SK-N-SH (cell line): Measurements from ENCODE around the gene TOMM70.

Experiments
- CHD2 ChIP-seq: fragments of 150-350 bp; IDR thresholded peaks from 2 replicates; pipeline ENCODE4 v1.6.1; 2018; ENCODE audit warnings: low read length; ENCODE audit not compliant: partially characterized antibody
- EP300 ChIP-seq, 2 experiments: IDR thresholded peaks; 2 replicates each; pipeline versions ENCODE4 v1.4.0 to v1.6.1; 2012; ENCODE audit warnings: borderline replicate concordance in 1 of 2, low read depth in 1 of 2, low read length in 1 of 2
- EZH2phosphoT487 ChIP-seq: fragments of 200-600 bp; sonication (generic); IDR thresholded peaks from 2 replicates; pipeline ENCODE4 v1.6.1; 2017; ENCODE audit warnings: low read depth, mixed run types, mild to moderate bottlenecking, antibody characterized with exemption, moderate library complexity, borderline replicate concordance
- GABPA ChIP-seq: IDR thresholded peaks from 2 replicates; pipeline ENCODE4 v1.4.0; 2012; ENCODE audit warnings: low read depth, mild to moderate bottlenecking
- NRF1 ChIP-seq: IDR thresholded peaks from 2 replicates; pipeline ENCODE4 v1.6.1; 2012; ENCODE audit warnings: low read depth, mild to moderate bottlenecking, low read length
- POLR2AphosphoS5 ChIP-seq: IDR thresholded peaks from 2 replicates; pipeline ENCODE4 v1.6.1; 2012; ENCODE audit warnings: low read depth, low read length
- RAD21 ChIP-seq: IDR thresholded peaks from 2 replicates; pipeline ENCODE4 v1.6.1; 2012; ENCODE audit warnings: mild to moderate bottlenecking, low read length
- RCOR1 ChIP-seq: fragments of 150-350 bp; IDR thresholded peaks from 2 replicates; pipeline ENCODE4 v1.6.1; 2017; ENCODE audit warnings: antibody characterized with exemption, low read length
- SIN3A ChIP-seq: IDR thresholded peaks from 2 replicates; pipeline ENCODE4 v1.6.1; 2012; ENCODE audit warnings: low read depth, mild to moderate bottlenecking, low read length, moderate library complexity, borderline replicate concordance
- TF ChIP-seq, protein P1 (sequence below): fragments of 200-600 bp; sonication (generic); IDR thresholded peaks from 2 replicates; pipeline ENCODE4 v1.6.1; 2017; ENCODE audit warnings: antibody characterized with exemption, mild to moderate bottlenecking, moderate library complexity
- TF ChIP-seq, protein P2 (sequence below): IDR thresholded peaks from 2 replicates; pipeline ENCODE4 v1.4.0; 2012; ENCODE audit warnings: low read depth

DNA sequence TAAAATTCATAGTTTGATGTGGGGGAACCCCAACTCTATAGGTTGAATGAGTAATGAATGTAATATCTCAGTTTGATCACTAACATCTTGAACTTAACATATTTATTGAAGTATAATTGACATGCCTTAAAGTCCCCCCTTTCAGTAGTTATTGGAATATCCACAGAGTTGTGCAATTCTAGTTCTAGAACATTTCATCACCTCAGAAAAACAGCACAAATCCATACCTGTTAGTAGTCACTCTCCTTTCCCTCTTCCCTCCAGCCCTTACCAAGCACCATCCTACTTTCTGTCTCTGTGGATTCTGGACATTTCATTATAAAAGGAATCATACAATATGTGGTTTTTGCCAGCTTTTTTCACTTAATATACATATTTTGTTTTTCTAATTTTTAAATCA, 75.1 kb downstream of the TOMM70 start:
- TF ChIP-seq, protein P1, sequence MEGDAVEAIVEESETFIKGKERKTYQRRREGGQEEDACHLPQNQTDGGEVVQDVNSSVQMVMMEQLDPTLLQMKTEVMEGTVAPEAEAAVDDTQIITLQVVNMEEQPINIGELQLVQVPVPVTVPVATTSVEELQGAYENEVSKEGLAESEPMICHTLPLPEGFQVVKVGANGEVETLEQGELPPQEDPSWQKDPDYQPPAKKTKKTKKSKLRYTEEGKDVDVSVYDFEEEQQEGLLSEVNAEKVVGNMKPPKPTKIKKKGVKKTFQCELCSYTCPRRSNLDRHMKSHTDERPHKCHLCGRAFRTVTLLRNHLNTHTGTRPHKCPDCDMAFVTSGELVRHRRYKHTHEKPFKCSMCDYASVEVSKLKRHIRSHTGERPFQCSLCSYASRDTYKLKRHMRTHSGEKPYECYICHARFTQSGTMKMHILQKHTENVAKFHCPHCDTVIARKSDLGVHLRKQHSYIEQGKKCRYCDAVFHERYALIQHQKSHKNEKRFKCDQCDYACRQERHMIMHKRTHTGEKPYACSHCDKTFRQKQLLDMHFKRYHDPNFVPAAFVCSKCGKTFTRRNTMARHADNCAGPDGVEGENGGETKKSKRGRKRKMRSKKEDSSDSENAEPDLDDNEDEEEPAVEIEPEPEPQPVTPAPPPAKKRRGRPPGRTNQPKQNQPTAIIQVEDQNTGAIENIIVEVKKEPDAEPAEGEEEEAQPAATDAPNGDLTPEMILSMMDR: no peak
- TF ChIP-seq RCOR1: no peak
- TF ChIP-seq GABPA: no peak
- TF ChIP-seq RAD21: no peak
- TF ChIP-seq, protein P2, sequence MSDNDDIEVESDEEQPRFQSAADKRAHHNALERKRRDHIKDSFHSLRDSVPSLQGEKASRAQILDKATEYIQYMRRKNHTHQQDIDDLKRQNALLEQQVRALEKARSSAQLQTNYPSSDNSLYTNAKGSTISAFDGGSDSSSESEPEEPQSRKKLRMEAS: no peak
- no peak for TF ChIP-seq NRF1
- no peak for TF ChIP-seq POLR2AphosphoS5
- TF ChIP-seq EZH2phosphoT487: no peak
- TF ChIP-seq SIN3A: no peak
- TF ChIP-seq CHD2: no peak
- TF ChIP-seq EP300 (IDR thresholded peaks at IDR 0.05; ENCODE audit: borderline replicate concordance in 1 of 2, low read depth in 1 of 2, low read length in 1 of 2): no peak
